ENCODE results near the gene INSRR. TPM values are rescaled to one million over a fixed set of nuclear protein-coding genes. Genes with fewer than 3 reads are reported as not detected.
A peak's percentile ranks its signal among the peaks of the same experiment; 100 is the strongest.

Gene INSRR
- total and polyA plus RNA-seq, 2 of the 8 experiments (the other 6 are each of a cell fraction or from before 2014, with no cell fraction given) = 0.02 TPM; not detected in 1

DNA sequence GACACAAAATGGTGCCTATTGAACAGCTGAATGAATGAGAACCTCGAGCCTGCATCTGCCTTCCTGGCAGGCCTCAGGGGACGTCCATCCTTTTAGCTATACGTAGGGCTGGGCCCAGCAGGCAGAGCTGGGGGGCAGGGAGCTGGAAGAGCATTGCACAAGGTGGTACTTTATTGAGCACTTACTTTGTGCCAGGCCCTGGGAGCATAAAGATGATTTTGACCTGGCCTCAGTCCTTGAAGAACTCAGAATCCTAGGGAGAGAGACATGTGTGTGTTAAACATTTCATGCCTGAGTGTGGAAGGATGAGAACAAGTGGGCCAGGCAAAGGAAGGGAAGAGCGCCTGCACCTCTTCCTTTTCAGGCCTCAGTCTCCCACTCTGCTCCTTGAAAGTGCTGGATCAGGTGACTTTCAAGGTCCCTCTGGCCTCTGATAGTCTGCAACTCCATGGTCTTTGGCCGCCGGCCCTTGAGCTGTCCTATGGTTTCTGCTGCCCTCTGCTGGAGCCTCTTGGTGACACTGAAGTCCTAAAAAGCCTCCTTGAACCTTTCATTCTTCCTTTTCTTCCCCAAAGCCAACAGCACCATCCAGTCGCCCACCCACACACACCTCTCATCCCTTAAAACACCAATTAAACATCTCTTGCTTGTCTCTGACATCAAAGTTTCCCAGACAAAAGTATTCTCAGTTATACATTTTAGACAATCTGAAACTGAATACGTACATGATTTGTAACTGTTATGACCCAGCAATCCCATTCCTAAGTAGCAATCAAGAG is 31.1 kb upstream of the INSRR start (continued):
- TF ChIP-seq SIX5 (IDR thresholded peaks at IDR 0.05; ENCODE audit: low read depth, low read length) (no peak), KDM1A (IDR thresholded peaks at IDR 0.05; ENCODE audit: borderline replicate concordance, low read length) (peak; percentile 64; the same call in 1 of the 2 replicates), SP2 (IDR thresholded peaks at IDR 0.05; ENCODE audit: low read length) (peak; percentile 60), HDAC2 (IDR thresholded peaks at IDR 0.05; ENCODE audit: borderline replicate concordance in 1 of 2, low read depth in 2 of 2, low read length in 2 of 2) (no peak), GTF2F1 (IDR thresholded peaks at IDR 0.05; ENCODE audit: borderline replicate concordance, low read depth, low read length) (no peak), CTBP2 (IDR thresholded peaks at IDR 0.05; ENCODE audit: borderline replicate concordance, insufficient read depth, insufficient read length, low read length) (no peak), BCL11A (IDR thresholded peaks at IDR 0.05; ENCODE audit: low read depth in 2 of 2, low read length in 2 of 2) (no peak)
- TF ChIP-seq, protein P1, sequence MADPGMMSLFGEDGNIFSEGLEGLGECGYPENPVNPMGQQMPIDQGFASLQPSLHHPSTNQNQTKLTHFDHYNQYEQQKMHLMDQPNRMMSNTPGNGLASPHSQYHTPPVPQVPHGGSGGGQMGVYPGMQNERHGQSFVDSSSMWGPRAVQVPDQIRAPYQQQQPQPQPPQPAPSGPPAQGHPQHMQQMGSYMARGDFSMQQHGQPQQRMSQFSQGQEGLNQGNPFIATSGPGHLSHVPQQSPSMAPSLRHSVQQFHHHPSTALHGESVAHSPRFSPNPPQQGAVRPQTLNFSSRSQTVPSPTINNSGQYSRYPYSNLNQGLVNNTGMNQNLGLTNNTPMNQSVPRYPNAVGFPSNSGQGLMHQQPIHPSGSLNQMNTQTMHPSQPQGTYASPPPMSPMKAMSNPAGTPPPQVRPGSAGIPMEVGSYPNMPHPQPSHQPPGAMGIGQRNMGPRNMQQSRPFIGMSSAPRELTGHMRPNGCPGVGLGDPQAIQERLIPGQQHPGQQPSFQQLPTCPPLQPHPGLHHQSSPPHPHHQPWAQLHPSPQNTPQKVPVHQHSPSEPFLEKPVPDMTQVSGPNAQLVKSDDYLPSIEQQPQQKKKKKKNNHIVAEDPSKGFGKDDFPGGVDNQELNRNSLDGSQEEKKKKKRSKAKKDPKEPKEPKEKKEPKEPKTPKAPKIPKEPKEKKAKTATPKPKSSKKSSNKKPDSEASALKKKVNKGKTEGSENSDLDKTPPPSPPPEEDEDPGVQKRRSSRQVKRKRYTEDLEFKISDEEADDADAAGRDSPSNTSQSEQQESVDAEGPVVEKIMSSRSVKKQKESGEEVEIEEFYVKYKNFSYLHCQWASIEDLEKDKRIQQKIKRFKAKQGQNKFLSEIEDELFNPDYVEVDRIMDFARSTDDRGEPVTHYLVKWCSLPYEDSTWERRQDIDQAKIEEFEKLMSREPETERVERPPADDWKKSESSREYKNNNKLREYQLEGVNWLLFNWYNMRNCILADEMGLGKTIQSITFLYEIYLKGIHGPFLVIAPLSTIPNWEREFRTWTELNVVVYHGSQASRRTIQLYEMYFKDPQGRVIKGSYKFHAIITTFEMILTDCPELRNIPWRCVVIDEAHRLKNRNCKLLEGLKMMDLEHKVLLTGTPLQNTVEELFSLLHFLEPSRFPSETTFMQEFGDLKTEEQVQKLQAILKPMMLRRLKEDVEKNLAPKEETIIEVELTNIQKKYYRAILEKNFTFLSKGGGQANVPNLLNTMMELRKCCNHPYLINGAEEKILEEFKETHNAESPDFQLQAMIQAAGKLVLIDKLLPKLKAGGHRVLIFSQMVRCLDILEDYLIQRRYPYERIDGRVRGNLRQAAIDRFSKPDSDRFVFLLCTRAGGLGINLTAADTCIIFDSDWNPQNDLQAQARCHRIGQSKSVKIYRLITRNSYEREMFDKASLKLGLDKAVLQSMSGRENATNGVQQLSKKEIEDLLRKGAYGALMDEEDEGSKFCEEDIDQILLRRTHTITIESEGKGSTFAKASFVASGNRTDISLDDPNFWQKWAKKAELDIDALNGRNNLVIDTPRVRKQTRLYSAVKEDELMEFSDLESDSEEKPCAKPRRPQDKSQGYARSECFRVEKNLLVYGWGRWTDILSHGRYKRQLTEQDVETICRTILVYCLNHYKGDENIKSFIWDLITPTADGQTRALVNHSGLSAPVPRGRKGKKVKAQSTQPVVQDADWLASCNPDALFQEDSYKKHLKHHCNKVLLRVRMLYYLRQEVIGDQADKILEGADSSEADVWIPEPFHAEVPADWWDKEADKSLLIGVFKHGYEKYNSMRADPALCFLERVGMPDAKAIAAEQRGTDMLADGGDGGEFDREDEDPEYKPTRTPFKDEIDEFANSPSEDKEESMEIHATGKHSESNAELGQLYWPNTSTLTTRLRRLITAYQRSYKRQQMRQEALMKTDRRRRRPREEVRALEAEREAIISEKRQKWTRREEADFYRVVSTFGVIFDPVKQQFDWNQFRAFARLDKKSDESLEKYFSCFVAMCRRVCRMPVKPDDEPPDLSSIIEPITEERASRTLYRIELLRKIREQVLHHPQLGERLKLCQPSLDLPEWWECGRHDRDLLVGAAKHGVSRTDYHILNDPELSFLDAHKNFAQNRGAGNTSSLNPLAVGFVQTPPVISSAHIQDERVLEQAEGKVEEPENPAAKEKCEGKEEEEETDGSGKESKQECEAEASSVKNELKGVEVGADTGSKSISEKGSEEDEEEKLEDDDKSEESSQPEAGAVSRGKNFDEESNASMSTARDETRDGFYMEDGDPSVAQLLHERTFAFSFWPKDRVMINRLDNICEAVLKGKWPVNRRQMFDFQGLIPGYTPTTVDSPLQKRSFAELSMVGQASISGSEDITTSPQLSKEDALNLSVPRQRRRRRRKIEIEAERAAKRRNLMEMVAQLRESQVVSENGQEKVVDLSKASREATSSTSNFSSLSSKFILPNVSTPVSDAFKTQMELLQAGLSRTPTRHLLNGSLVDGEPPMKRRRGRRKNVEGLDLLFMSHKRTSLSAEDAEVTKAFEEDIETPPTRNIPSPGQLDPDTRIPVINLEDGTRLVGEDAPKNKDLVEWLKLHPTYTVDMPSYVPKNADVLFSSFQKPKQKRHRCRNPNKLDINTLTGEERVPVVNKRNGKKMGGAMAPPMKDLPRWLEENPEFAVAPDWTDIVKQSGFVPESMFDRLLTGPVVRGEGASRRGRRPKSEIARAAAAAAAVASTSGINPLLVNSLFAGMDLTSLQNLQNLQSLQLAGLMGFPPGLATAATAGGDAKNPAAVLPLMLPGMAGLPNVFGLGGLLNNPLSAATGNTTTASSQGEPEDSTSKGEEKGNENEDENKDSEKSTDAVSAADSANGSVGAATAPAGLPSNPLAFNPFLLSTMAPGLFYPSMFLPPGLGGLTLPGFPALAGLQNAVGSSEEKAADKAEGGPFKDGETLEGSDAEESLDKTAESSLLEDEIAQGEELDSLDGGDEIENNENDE (IDR thresholded peaks at IDR 0.05; ENCODE audit: insufficient replicate concordance, low read length) = no peak
